ENCODE data around the gene SCN4B.

Gene SCN4B

DNA sequence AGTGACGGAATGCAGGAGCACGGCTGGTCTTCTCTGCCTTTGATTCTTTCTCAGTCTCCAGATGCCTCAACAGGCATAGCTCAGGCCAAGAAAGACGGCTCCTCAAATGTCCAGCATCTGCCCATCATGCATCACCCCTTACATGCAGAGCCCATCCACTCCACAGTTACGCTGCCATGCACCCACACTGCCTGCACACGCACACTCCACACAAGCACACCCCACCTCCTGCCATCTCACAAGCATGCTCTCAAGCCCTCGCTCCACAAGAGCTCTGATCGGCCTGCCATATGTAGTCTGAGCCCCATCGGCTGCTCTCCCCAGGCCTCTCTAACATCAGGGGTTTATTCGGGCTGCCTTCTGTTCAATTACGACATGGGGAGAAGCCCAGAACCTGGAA lies 18.8 kb downstream of the SCN4B start:
- H3K79me2 ChIP-seq (ENCODE audit: control insufficient read depth, insufficient read depth, low read length, poor library complexity): no peaks in the 10 kb centered on the region
- H3K9me3 ChIP-seq (ENCODE audit: insufficient read depth, low read depth, low read length): peaks cover 2% of the 10 kb centered on the region
- H3K4me1 ChIP-seq (ENCODE audit: control insufficient read depth in 1 of 2, insufficient read depth in 2 of 2, low read length in 2 of 2): peaks cover 0 to 4% of the 10 kb centered on the region in 2 experiments
- no peaks in the 10 kb centered on the region for H3K27me3 ChIP-seq (ENCODE audit: insufficient read depth, low read length)
- H3K27ac ChIP-seq (ENCODE audit: low read depth, low read length): no peak overlapping the region
- no peak overlapping the region for H4K91ac ChIP-seq (ENCODE audit: low read depth, low read length)
- DNase-seq: no peak
- H3K79me1 ChIP-seq (ENCODE audit: low read length): no peaks in the 10 kb centered on the region
- H2AFZ ChIP-seq (ENCODE audit: insufficient read depth, low read length, poor library complexity): no peak overlapping the region
- H2BK5ac ChIP-seq (ENCODE audit: low read depth, low read length, poor library complexity): no peak overlapping the region
- no peak overlapping the region for H3K9ac ChIP-seq (ENCODE audit: low read length)
- no peak overlapping the region for H4K12ac ChIP-seq (ENCODE audit: low read depth, low read length)
- H2AK5ac ChIP-seq (ENCODE audit: low read length): no peak overlapping the region
- H3K23ac ChIP-seq (ENCODE audit: low read length): no peak overlapping the region
- H3K4me3 ChIP-seq (ENCODE audit: low read depth, low read length): no peak overlapping the region
- no peak overlapping the region for H2BK12ac ChIP-seq (ENCODE audit: low read length)
- no peak overlapping the region for H4K8ac ChIP-seq (ENCODE audit: low read depth, low read length)
- H3K18ac ChIP-seq (ENCODE audit: low read length): no peak overlapping the region
- H3K14ac ChIP-seq (ENCODE audit: low read length): no peak overlapping the region
- no CpG with 5 or more reads among the region's 10 CpGs for WGBS (ENCODE audit: extremely low coverage, insufficient coverage, insufficient read length)
- no peak overlapping the region for H2BK120ac ChIP-seq (ENCODE audit: insufficient read depth, low read length, poor library complexity)
- no peak overlapping the region for H3K4ac ChIP-seq (ENCODE audit: low read depth, low read length)
- H3K36me3 ChIP-seq (ENCODE audit: control insufficient read depth in 1 of 2, insufficient read depth in 2 of 2, low read length in 2 of 2): no peaks in the 10 kb centered on the region
- no peak overlapping the region for H3K4me2 ChIP-seq (ENCODE audit: low read length)

DNA sequence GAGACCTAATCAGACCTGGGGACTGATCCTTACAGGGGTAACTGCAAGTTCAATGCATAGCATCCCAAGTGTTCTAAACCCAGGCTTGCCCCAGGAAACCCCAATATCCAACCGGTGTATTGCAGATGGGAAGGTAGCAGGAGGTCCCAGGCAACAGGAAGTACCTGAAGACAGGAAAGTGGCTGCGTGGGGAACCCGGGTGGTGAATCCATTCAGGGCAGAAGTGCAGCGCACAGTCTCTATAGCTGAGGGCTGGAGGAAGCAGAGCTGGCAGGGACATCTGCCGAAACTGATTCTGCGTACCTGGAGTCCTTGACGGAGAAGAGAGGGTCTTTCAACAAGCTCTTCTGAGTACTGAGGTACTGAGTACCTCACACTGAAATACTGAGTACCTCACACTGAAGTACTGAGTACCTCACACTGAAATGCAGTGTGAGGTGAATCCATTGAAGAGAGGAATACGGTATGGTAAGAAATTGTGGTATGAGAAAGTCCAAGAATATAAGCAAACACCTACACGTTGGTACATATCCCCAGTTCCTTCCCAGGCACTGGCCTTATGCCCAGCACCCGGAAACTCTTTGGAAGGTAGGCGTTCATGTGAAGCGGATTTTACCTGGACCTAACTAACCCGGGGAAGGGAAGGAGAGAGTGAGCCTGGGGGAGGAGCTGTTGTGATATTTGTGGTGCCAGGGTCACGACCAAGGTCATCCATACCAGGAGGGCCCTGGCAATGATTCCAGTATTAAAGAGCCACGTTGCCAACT lies 20.1 kb downstream of the SCN4B start:
- Histone ChIP-seq H4K91ac (ENCODE audit: low read depth, low read length) (no peak overlapping the region), H3K36me3 (ENCODE audit: control insufficient read depth in 1 of 2, insufficient read depth in 2 of 2, low read length in 2 of 2) (no peaks in the 10 kb centered on the region), H2BK5ac (ENCODE audit: low read depth, low read length, poor library complexity) (no peak overlapping the region), H3K9ac (ENCODE audit: low read length) (no peak overlapping the region), H2BK12ac (ENCODE audit: low read length) (no peak overlapping the region), H3K79me1 (ENCODE audit: low read length) (no peaks in the 10 kb centered on the region), H3K18ac (ENCODE audit: low read length) (no peak overlapping the region), H3K27me3 (ENCODE audit: insufficient read depth, low read length) (no peaks in the 10 kb centered on the region), H3K4ac (ENCODE audit: low read depth, low read length) (no peak overlapping the region), H3K27ac (ENCODE audit: low read depth, low read length) (no peak overlapping the region), H3K79me2 (ENCODE audit: control insufficient read depth, insufficient read depth, low read length, poor library complexity) (no peaks in the 10 kb centered on the region), H2AFZ (ENCODE audit: insufficient read depth, low read length, poor library complexity) (no peak overlapping the region), H3K4me1 (ENCODE audit: control insufficient read depth in 1 of 2, insufficient read depth in 2 of 2, low read length in 2 of 2) (peaks cover 0 to 3% of the 10 kb centered on the region in 2 experiments), H3K9me3 (ENCODE audit: insufficient read depth, low read depth, low read length) (no peaks in the 10 kb centered on the region), H4K12ac (ENCODE audit: low read depth, low read length) (no peak overlapping the region), H3K23ac (ENCODE audit: low read length) (no peak overlapping the region), H3K14ac (ENCODE audit: low read length) (no peak overlapping the region), H2AK5ac (ENCODE audit: low read length) (no peak overlapping the region), H3K4me2 (ENCODE audit: low read length) (no peak overlapping the region), H3K4me3 (ENCODE audit: low read depth, low read length) (no peak overlapping the region), H2BK120ac (ENCODE audit: insufficient read depth, low read length, poor library complexity) (no peak overlapping the region), H4K8ac (ENCODE audit: low read depth, low read length) (no peak overlapping the region)
- no CpG with 5 or more reads among the region's 15 CpGs for WGBS (ENCODE audit: extremely low coverage, insufficient coverage, insufficient read length)
- DNase-seq: no peak

DNA sequence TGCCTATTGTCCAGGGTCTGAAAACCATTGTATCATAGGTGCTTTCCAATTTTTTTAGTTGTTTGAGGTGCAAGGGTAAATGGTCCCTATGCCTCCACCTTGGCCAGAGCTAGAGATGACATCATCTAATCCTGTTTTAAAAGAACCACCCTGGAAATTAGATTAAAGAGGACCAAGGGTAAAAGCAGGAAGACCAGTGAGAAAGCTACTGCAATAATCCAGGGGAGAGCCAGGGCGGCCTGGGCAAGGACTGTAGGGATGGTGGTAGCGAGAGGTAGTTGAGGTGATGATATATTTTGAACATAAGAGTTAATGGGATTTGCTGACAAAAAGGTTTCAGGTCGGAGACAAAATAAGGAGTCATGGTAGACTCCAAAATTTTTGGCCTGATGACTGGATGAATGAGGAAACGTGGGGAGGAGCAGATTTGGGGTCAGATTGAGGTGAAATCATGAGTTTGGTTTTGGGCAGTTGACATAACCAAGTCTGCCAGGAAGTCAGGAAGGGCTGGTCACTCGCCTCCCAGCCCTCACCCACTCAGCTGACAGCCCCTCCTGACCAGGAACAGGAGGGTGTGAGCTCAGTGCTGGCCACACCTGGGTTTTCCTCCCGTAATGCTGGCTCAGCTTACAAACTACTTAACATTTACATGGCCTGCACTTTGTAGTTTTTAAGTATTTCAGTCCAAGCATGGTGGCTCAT lies 23.0 kb downstream of the SCN4B start:
- no peak overlapping the region for H3K23ac ChIP-seq (ENCODE audit: low read length)
- H3K4me2 ChIP-seq (ENCODE audit: low read length): no peak overlapping the region
- no CpG with 5 or more reads among the region's 6 CpGs for WGBS (ENCODE audit: extremely low coverage, insufficient coverage, insufficient read length)
- H4K8ac ChIP-seq (ENCODE audit: low read depth, low read length): no peak overlapping the region
- no peak overlapping the region for H2BK120ac ChIP-seq (ENCODE audit: insufficient read depth, low read length, poor library complexity)
- H3K27me3 ChIP-seq (ENCODE audit: insufficient read depth, low read length): no peaks in the 10 kb centered on the region
- H4K91ac ChIP-seq (ENCODE audit: low read depth, low read length): no peak overlapping the region
- H3K4me3 ChIP-seq (ENCODE audit: low read depth, low read length): no peak overlapping the region
- H3K14ac ChIP-seq (ENCODE audit: low read length): no peak overlapping the region
- no peak overlapping the region for H2AFZ ChIP-seq (ENCODE audit: insufficient read depth, low read length, poor library complexity)
- H3K79me2 ChIP-seq (ENCODE audit: control insufficient read depth, insufficient read depth, low read length, poor library complexity): no peaks in the 10 kb centered on the region
- H2BK12ac ChIP-seq (ENCODE audit: low read length): no peak overlapping the region
- H2AK5ac ChIP-seq (ENCODE audit: low read length): no peak overlapping the region
- no peak overlapping the region for H3K4ac ChIP-seq (ENCODE audit: low read depth, low read length)
- H4K12ac ChIP-seq (ENCODE audit: low read depth, low read length): no peak overlapping the region
- no peaks in the 10 kb centered on the region for H3K9me3 ChIP-seq (ENCODE audit: insufficient read depth, low read depth, low read length)
- H3K18ac ChIP-seq (ENCODE audit: low read length): no peak overlapping the region
- peaks cover 0 to 3% of the 10 kb centered on the region in 2 experiments for H3K4me1 ChIP-seq (ENCODE audit: control insufficient read depth in 1 of 2, insufficient read depth in 2 of 2, low read length in 2 of 2)
- no peaks in the 10 kb centered on the region for H3K79me1 ChIP-seq (ENCODE audit: low read length)
- no peak overlapping the region for H2BK5ac ChIP-seq (ENCODE audit: low read depth, low read length, poor library complexity)
- no peaks in the 10 kb centered on the region for H3K36me3 ChIP-seq (ENCODE audit: control insufficient read depth in 1 of 2, insufficient read depth in 2 of 2, low read length in 2 of 2)
- no peak overlapping the region for H3K9ac ChIP-seq (ENCODE audit: low read length)
- H3K27ac ChIP-seq (ENCODE audit: low read depth, low read length): no peak overlapping the region
- DNase-seq: no peak

DNA sequence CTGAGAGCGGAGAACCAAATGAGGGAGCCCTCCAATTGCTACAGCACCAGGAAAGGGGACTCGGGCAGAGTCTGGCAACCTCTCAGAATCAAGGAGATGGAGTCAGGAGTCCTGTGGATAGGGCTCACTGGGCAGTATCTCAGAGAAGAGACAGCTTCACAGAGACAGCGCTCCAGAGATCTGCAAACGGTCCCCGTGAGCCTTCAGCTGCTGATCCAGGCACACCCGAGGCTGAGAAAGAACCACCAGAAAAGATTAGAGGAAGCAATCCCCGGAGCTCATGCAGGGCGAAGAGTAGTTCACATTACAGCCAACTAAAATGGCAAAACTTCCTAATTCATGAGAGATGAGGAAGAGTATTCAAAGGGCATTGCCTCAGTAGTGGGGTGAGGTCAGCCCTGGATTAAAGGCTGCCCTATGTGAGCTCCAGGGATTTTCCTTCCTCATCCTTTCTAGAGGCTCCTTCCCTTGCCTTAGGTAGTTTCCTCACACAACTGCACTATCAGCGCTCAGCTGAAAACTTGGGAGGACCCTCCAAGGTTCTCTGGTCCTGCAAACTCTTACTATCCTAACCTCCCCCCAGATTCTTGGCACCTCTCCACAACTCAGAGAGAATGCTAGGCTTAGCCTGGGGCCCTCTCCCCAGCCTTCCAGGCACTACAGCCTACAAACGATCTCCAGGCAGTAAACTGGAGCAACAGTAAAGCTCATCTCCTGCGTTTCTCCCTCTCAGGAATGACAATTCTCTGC lies 23.7 kb downstream of the SCN4B start:
- no peak overlapping the region for H3K23ac ChIP-seq (ENCODE audit: low read length)
- no peak overlapping the region for H4K12ac ChIP-seq (ENCODE audit: low read depth, low read length)
- H3K4ac ChIP-seq (ENCODE audit: low read depth, low read length): no peak overlapping the region
- no peak overlapping the region for H3K9ac ChIP-seq (ENCODE audit: low read length)
- H3K4me1 ChIP-seq (ENCODE audit: control insufficient read depth in 1 of 2, insufficient read depth in 2 of 2, low read length in 2 of 2): peaks cover 0 to 3% of the 10 kb centered on the region in 2 experiments
- no peaks in the 10 kb centered on the region for H3K9me3 ChIP-seq (ENCODE audit: insufficient read depth, low read depth, low read length)
- no peak for DNase-seq
- no peak overlapping the region for H3K27ac ChIP-seq (ENCODE audit: low read depth, low read length)
- no peak overlapping the region for H4K8ac ChIP-seq (ENCODE audit: low read depth, low read length)
- no peak overlapping the region for H2AFZ ChIP-seq (ENCODE audit: insufficient read depth, low read length, poor library complexity)
- WGBS (ENCODE audit: extremely low coverage, insufficient coverage, insufficient read length): no CpG with 5 or more reads among the region's 11 CpGs
- H3K27me3 ChIP-seq (ENCODE audit: insufficient read depth, low read length): no peaks in the 10 kb centered on the region
- no peaks in the 10 kb centered on the region for H3K79me1 ChIP-seq (ENCODE audit: low read length)
- no peak overlapping the region for H2AK5ac ChIP-seq (ENCODE audit: low read length)
- no peak overlapping the region for H3K4me3 ChIP-seq (ENCODE audit: low read depth, low read length)
- H3K36me3 ChIP-seq (ENCODE audit: control insufficient read depth in 1 of 2, insufficient read depth in 2 of 2, low read length in 2 of 2): no peaks in the 10 kb centered on the region
- H4K91ac ChIP-seq (ENCODE audit: low read depth, low read length): no peak overlapping the region
- H3K18ac ChIP-seq (ENCODE audit: low read length): no peak overlapping the region
- no peak overlapping the region for H3K14ac ChIP-seq (ENCODE audit: low read length)
- H3K79me2 ChIP-seq (ENCODE audit: control insufficient read depth, insufficient read depth, low read length, poor library complexity): no peaks in the 10 kb centered on the region
- H3K4me2 ChIP-seq (ENCODE audit: low read length): no peak overlapping the region
- no peak overlapping the region for H2BK5ac ChIP-seq (ENCODE audit: low read depth, low read length, poor library complexity)
- no peak overlapping the region for H2BK120ac ChIP-seq (ENCODE audit: insufficient read depth, low read length, poor library complexity)
- no peak overlapping the region for H2BK12ac ChIP-seq (ENCODE audit: low read length)

Measured in trophoblast cell (in vitro differentiated cells and primary cell).